Endothelial cell of umbilical vein (primary cell): ENCODE results near the gene SWSAP1.

Experiments
- CTCF ChIP-seq, 2 donors: IDR thresholded peaks; 1 replicate in 1 of 2; 2 replicates in 1 of 2; pipeline ENCODE4 v1.5.1; 2011; ENCODE audit warnings: low read length in 2 of 2, mild to moderate bottlenecking in 2 of 2, moderate library complexity in 2 of 2, control low read depth in 1 of 2, inconsistent platforms in 1 of 2, low read depth in 1 of 2; ENCODE audit not compliant: insufficient read depth in 1 of 2; ENCODE audit errors: extremely low read depth in 1 of 2
- POLR2A ChIP-seq: IDR thresholded peaks from 2 replicates; pipeline ENCODE4 v1.6.1; 2012; ENCODE audit warnings: low read depth, mild to moderate bottlenecking, control low read depth, low read length

- TF ChIP-seq CTCF (IDR thresholded peaks at IDR 0.05; ENCODE audit: extremely low read depth in 1 of 2, insufficient read depth in 1 of 2, low read depth in 1 of 2, low read length in 2 of 2): no peak
- no peak for TF ChIP-seq POLR2A
Observed at GRCh38 chr19:11373885-11374432, 507 bp upstream of the SWSAP1 start.
